ENCODE data around the gene RBMS1.

DNA sequence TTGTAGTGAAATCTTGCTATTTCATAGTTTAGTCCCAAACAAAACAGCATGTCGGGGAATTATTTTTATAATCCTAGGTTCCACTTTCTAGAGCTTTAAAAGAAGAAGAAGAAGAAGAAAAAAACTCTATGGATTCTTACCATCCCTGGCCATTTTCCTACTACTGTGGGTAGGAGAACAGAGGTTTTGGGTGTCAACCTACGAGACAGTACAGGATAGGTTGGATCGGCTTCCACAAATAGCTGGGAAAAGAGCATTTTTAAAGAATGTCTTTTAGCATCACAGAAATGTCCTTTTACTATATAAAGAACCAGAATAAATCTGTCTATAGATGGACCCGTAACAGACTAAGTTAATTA lies 65.2 kb downstream of the RBMS1 start:
- TF ChIP-seq RAD21 (IDR thresholded peaks at IDR 0.05) (no peak), GABPA (IDR thresholded peaks at IDR 0.05 in 1 of 2, conservative IDR thresholded peaks at IDR 0.05 in 1 of 2) (no peak), FOXA1 (IDR thresholded peaks at IDR 0.05) (no peak), SP1 (IDR thresholded peaks at IDR 0.05) (no peak), HNF4A (conservative IDR thresholded peaks at IDR 0.05) (no peak), EGR1 (IDR thresholded peaks at IDR 0.05; ENCODE audit: low read depth in 2 of 2) (no peak), TAF1 (conservative IDR thresholded peaks at IDR 0.05) (no peak)
- TF ChIP-seq, protein P1, sequence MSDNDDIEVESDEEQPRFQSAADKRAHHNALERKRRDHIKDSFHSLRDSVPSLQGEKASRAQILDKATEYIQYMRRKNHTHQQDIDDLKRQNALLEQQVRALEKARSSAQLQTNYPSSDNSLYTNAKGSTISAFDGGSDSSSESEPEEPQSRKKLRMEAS (IDR thresholded peaks at IDR 0.05), result no peak
- TF ChIP-seq, protein P2, sequence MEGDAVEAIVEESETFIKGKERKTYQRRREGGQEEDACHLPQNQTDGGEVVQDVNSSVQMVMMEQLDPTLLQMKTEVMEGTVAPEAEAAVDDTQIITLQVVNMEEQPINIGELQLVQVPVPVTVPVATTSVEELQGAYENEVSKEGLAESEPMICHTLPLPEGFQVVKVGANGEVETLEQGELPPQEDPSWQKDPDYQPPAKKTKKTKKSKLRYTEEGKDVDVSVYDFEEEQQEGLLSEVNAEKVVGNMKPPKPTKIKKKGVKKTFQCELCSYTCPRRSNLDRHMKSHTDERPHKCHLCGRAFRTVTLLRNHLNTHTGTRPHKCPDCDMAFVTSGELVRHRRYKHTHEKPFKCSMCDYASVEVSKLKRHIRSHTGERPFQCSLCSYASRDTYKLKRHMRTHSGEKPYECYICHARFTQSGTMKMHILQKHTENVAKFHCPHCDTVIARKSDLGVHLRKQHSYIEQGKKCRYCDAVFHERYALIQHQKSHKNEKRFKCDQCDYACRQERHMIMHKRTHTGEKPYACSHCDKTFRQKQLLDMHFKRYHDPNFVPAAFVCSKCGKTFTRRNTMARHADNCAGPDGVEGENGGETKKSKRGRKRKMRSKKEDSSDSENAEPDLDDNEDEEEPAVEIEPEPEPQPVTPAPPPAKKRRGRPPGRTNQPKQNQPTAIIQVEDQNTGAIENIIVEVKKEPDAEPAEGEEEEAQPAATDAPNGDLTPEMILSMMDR (IDR thresholded peaks at IDR 0.05; ENCODE audit: low read depth, low read length, missing input control), result no peak
